GM19035 (cell line): ENCODE measurements around the gene GPLD1.
"Not testable (repeated sequence)": the region's sequence is repeated elsewhere in the genome, so short reads cannot be mapped to it uniquely, and the experiment has no call there.

Experiments
- ATAC-seq: cut with Tn5 transposase; IDR thresholded peaks from one replicate; pipeline ENCODE4 v1.9.1; 2021; ENCODE audit not compliant: unreplicated experiment

Gene GPLD1

DNA sequence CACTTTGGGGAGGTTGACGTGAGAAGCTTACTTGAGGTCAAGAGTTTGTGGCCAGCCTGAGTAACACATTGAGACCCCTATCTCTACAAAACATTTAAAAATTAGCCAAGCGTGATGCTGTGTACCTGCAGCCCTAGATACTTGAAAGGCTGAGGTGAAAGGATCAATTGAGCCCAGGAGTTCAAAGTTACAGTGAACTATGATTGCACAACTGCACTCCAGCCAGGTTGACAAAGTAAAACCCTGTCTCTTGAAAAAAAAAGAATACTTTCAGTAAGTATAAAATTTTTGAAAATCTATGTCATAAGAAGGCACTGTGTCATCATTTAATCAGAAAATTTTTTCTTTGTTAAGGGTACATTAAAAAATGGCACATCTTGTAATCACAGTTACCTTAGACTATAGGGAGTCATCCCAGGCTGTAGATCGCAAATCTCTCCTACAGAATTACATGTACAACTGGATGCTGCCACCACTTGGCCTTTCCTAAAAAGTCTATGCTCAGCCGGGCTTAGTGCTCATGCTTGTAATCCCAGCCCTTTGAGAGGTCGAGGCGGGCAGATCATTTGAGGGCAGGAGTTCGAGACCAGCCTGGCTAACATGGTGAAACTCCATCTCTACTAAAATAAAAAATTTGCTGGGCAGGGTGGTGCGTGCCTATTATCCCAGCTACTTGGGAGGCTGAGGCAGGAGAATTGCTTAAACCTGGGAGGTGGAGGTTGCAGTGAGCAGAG, 103.7 kb downstream of the GPLD1 start:
- ATAC-seq = no peak

DNA sequence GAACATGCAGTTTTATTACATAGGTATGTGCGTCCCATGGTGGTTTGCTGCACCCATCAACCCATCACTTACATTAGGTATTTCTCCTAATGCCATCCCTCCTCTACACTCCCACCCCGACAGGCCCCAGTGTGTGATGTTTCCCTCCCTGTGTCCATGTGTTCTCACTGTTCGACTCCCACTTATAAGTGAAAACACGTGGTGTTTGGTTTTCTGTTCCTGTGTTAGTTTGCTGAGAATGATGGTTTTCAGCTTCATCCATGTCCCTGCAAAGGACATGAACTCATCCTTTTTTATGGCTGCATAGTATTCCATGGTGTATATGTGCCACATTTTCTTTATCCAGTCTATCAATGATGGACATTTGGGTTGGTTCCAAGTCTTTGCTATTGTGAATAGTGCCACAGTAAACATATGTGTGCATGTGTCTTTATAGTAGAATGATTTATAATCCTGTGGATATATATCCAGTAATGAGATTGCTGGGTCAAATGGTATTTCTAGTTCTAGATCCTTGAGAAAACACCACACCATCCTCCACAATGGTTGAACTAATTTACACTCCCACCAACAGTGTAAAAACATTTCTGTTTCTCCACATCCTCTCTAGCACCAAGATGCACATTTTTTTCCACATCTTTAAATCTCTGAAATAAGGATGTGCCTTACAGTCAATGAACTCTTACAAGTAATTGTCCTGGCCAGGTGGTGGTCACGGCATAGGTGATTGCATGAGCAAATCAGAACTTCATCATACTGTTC, 104.8 kb downstream of the GPLD1 start:
- ATAC-seq = not testable (repeated sequence)

DNA sequence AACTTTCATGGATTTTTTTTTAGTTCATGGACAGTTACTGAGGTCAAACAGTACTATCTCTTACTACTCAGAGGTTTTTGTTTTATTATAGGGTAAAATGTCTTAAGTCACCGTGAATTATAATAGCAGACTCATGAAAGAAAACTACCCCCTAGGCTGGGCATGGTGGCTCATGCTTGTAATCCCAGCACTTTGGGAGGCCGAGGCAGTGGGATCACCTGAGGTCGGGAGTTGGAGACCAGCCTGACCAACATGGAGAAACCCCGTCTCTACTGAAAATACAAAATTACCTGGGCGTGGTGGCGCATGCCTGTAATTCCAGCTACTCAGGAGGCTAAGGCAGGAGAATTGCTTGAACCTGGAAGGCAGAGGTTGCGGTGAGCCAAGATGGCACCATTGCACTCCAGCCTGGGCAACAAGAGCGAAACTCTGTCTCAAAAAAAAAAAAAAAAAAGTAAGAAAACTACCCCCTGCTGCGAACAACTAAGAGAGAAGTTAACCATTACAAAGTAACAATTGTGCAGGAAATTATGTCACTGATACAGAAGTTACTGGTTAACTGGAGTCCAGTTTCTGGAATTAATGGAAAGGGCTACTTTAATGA, 106.4 kb downstream of the GPLD1 start:
- ATAC-seq = not testable (repeated sequence)

- ATAC-seq = no peak
Measured at GRCh38 chr6:24382220-24382540, 107.2 kb downstream of the GPLD1 start.

GRCh38 chr6:24381476-24382219, 107.7 kb downstream of the GPLD1 start:
- ATAC-seq = no peak

- no peak for ATAC-seq
Measured at GRCh38 chr6:24378473-24379097, 110.8 kb downstream of the GPLD1 start.
